KMS-11 (cell line): ENCODE data around the gene LARGE2.

Experiments used
- H2AFZ ChIP-seq: fragments of 200-600 bp; sonication (generic); 2 replicates; pipeline ENCODE4 v1.6.1; 2016; ENCODE audit warnings: antibody characterized with exemption, mixed run types, low read depth
- H3K27ac ChIP-seq: fragments of 200-600 bp; sonication (generic); 2 replicates; pipeline ENCODE4 v1.6.1; 2016; ENCODE audit warnings: mild to moderate bottlenecking, mixed run types
- H3K27me3 ChIP-seq: fragments of 200-600 bp; sonication (generic); 2 replicates; pipeline ENCODE4 v1.6.1; 2017; ENCODE audit warnings: mild to moderate bottlenecking, low read depth, mixed run types, moderate library complexity; ENCODE audit not compliant: insufficient read depth
- H3K36me3 ChIP-seq: fragments of 200-600 bp; sonication (generic); 2 replicates; pipeline ENCODE4 v1.6.1; 2017; ENCODE audit warnings: mild to moderate bottlenecking, mixed run types; ENCODE audit not compliant: insufficient read depth
- H3K4me1 ChIP-seq: fragments of 200-600 bp; sonication (generic); 2 replicates; pipeline ENCODE4 v1.6.1; 2016; ENCODE audit warnings: mild to moderate bottlenecking, low read depth, mixed run types; ENCODE audit not compliant: poor library complexity, severe bottlenecking
- H3K4me2 ChIP-seq: fragments of 200-600 bp; sonication (generic); 2 replicates; pipeline ENCODE4 v1.7.0; 2016; ENCODE audit warnings: mild to moderate bottlenecking, mixed run types
- H3K4me3 ChIP-seq: fragments of 200-600 bp; sonication (generic); IDR thresholded peaks from 2 replicates; pipeline ENCODE4 v1.6.1; 2017; ENCODE audit warnings: low read depth, low read length, mixed read lengths; ENCODE audit not compliant: insufficient read depth
- H3K79me2 ChIP-seq: fragments of 200-600 bp; sonication (generic); 2 replicates; pipeline ENCODE4 v1.6.1; 2016; ENCODE audit warnings: low read depth, mixed run types; ENCODE audit not compliant: insufficient read depth
- H3K9ac ChIP-seq: fragments of 200-600 bp; sonication (generic); 2 replicates; pipeline ENCODE4 v1.6.1; 2016; ENCODE audit warnings: mild to moderate bottlenecking, mixed run types
- H4K20me1 ChIP-seq: fragments of 200-600 bp; sonication (generic); 2 replicates; pipeline ENCODE4 v1.6.1; 2016; ENCODE audit warnings: mild to moderate bottlenecking, mixed run types; ENCODE audit not compliant: insufficient read depth
- CTCF ChIP-seq: fragments of 200-600 bp; sonication (generic); conservative IDR thresholded peaks from 2 replicates; pipeline ENCODE4 v1.6.1; 2017; ENCODE audit warnings: low read depth, mild to moderate bottlenecking, antibody characterized with exemption, low read length, moderate library complexity, mixed read lengths

Gene LARGE2

GRCh38 chr11:45887587-45887986 lies 34.9 kb upstream of the LARGE2 start:
- Histone ChIP-seq H3K4me1 (peaks cover 2% of the 10 kb centered on the region), H3K4me3 (no peak overlapping the region), H3K36me3 (no peaks in the 10 kb centered on the region), H3K27ac (no peak overlapping the region), H3K27me3 (no peaks in the 10 kb centered on the region), H3K79me2 (no peaks in the 10 kb centered on the region), H4K20me1 (no peaks in the 10 kb centered on the region), H2AFZ (no peak overlapping the region), H3K4me2 (no peak overlapping the region), H3K9ac (no peak overlapping the region)
- no peak for TF ChIP-seq CTCF

GRCh38 chr11:45889555-45889954 lies 32.9 kb upstream of the LARGE2 start:
- Histone ChIP-seq H3K4me2 (no peak overlapping the region), H3K36me3 (no peaks in the 10 kb centered on the region), H3K4me1 (peaks cover 2% of the 10 kb centered on the region), H3K27me3 (no peaks in the 10 kb centered on the region), H4K20me1 (no peaks in the 10 kb centered on the region), H3K79me2 (no peaks in the 10 kb centered on the region), H2AFZ (no peak overlapping the region), H3K4me3 (no peak overlapping the region), H3K27ac (no peak overlapping the region), H3K9ac (no peak overlapping the region)
- TF ChIP-seq CTCF, result no peak

GRCh38 chr11:45889966-45890365 lies 32.5 kb upstream of the LARGE2 start:
- Histone ChIP-seq H3K9ac (no peak overlapping the region), H3K27ac (no peak overlapping the region), H3K36me3 (no peaks in the 10 kb centered on the region), H3K79me2 (no peaks in the 10 kb centered on the region), H4K20me1 (no peaks in the 10 kb centered on the region), H3K4me1 (peaks cover 2% of the 10 kb centered on the region), H2AFZ (no peak overlapping the region), H3K27me3 (no peaks in the 10 kb centered on the region), H3K4me2 (no peak overlapping the region), H3K4me3 (no peak overlapping the region)
- no peak for TF ChIP-seq CTCF

GRCh38 chr11:45890886-45891550 lies 31.4 kb upstream of the LARGE2 start:
- TF ChIP-seq CTCF, result no peak
- H3K4me1 ChIP-seq, result no peaks in the 10 kb centered on the region

More at GRCh38 chr11:45890886-45891550, 31.4 kb upstream of the LARGE2 start:
- Histone ChIP-seq H3K4me2 (no peak overlapping the region), H3K36me3 (no peaks in the 10 kb centered on the region), H3K27ac (no peak overlapping the region), H3K27me3 (no peaks in the 10 kb centered on the region; the same call in 1 of the 2 replicates), H3K4me3 (no peak overlapping the region), H3K79me2 (no peaks in the 10 kb centered on the region), H4K20me1 (no peaks in the 10 kb centered on the region), H3K9ac (no peak overlapping the region), H2AFZ (no peak overlapping the region)
